Natural killer cell (primary cell): ENCODE measurements around the gene SLC22A25. TPM values are rescaled to one million over a fixed set of nuclear protein-coding genes. Genes with fewer than 3 reads are reported as not detected.

Experiments
- ATAC-seq, 3 donors: fragments of 150-1000 bp in 2 of 3; fragments of 200-7000 bp in 1 of 3; cut with Tn5 transposase; 1 replicate in 1 of 3; 2 replicates in 2 of 3; pipeline ENCODE4 v1.10.0; 2021; ENCODE audit warnings: mild to moderate bottlenecking in 2 of 3, moderate library complexity in 2 of 3
- DNase-seq, 2 donors: peaks; one replicate each; pipeline versions ENCODE4 v3.0.0 to v3.0.0-alpha.2; 2013 to 2021; ENCODE audit warnings: mixed read lengths in 1 of 2
- H3K27ac ChIP-seq: one replicate; pipeline ENCODE4 v1.5.1; 2013; ENCODE audit warnings: mild to moderate bottlenecking, low read length
- H3K27me3 ChIP-seq: one replicate; pipeline ENCODE4 v1.6.1; 2013; ENCODE audit warnings: low read length; ENCODE audit not compliant: control insufficient read depth, insufficient read depth
- H3K36me3 ChIP-seq: one replicate; pipeline ENCODE4 v1.6.1; 2013; ENCODE audit warnings: low read length; ENCODE audit not compliant: control insufficient read depth, insufficient read depth
- H3K4me1 ChIP-seq: one replicate; pipeline ENCODE4 v1.6.1; 2013; ENCODE audit warnings: low read length; ENCODE audit not compliant: control insufficient read depth, insufficient read depth
- H3K4me3 ChIP-seq: one replicate; pipeline ENCODE4 v1.5.1; 2013; ENCODE audit warnings: low read length
- H3K9me3 ChIP-seq: one replicate; pipeline ENCODE4 v1.6.1; 2013; ENCODE audit warnings: low read length; ENCODE audit not compliant: control insufficient read depth, insufficient read depth
- H3K27ac Mint-ChIP-seq, 2 donors: one replicate each; pipeline ENCODE4 v1.8.0; 2022; ENCODE audit warnings: mild to moderate bottlenecking in 2 of 2, mixed read lengths in 2 of 2, moderate library complexity in 1 of 2
- H3K27me3 Mint-ChIP-seq, 2 donors: one replicate each; pipeline ENCODE4 v1.8.0; 2022; ENCODE audit warnings: low read depth in 2 of 2, mixed read lengths in 2 of 2
- H3K36me3 Mint-ChIP-seq: one replicate; pipeline ENCODE4 v1.8.0; 2022; ENCODE audit warnings: mixed read lengths
- H3K4me1 Mint-ChIP-seq, 2 donors: one replicate each; pipeline ENCODE4 v1.8.0; 2022; ENCODE audit warnings: mixed read lengths in 2 of 2
- H3K4me3 Mint-ChIP-seq: one replicate; pipeline ENCODE4 v1.8.0; 2022; ENCODE audit warnings: mild to moderate bottlenecking, moderate library complexity, mixed read lengths
- H3K9me3 Mint-ChIP-seq, 2 donors: one replicate each; pipeline ENCODE4 v1.8.0; 2022; ENCODE audit warnings: mixed read lengths in 2 of 2
- CTCF ChIP-seq: fragments of 200-600 bp; IDR thresholded peaks from one replicate; pipeline ENCODE4 v1.8.0; 2022; ENCODE audit warnings: antibody characterized with exemption
- WGBS: methylation state at CpG from one replicate; pipeline ENCODE4 v1.1.7; 2013; ENCODE audit warnings: missing lambda C conversion rate; ENCODE audit not compliant: insufficient coverage; 5-methylcytosine and 5-hydroxymethylcytosine counted together
- intact Hi-C: fragments of 100-400 bp; cut with micrococcal nuclease; formaldehyde crosslinking; loops from one replicate; pipeline ENCODE4 v1.14.2; 2022
- total RNA-seq, 4 donors: library from RNA; stranded (reverse); fragments of 120-200 nt in 1 of 4; gene quantifications; one replicate each; pipeline versions ENCODE4 v1.2.3 to v1.2.4, GENCODE V29; 2013 to 2022

SLC22A25 gene
- total RNA-seq, 3 donors from 2014 or later (not counting 1 experiment from before 2014, with no cell fraction given), result not detected

GRCh38 chr11:63280920-63281319 lies 37.5 kb upstream of the SLC22A25 start:
- no peak for TF ChIP-seq CTCF
- Histone ChIP-seq H3K27ac (no peak overlapping the region), H3K4me3 (no peak overlapping the region), H3K27me3 (peaks cover 5% of the 10 kb centered on the region), H3K4me1 (no peaks in the 10 kb centered on the region), H3K9me3 (no peaks in the 10 kb centered on the region), H3K36me3 (no peaks in the 10 kb centered on the region)
- intact Hi-C loops, result no loop called here
- Mint-ChIP-seq H3K9me3 (no peaks in the 10 kb centered on the region), H3K27me3 (peaks cover 45 to 59% of the 10 kb centered on the region in 2 donors), H3K36me3 (no peaks in the 10 kb centered on the region), H3K4me3 (no peak overlapping the region), H3K4me1 (no peaks in the 10 kb centered on the region), H3K27ac (no peak overlapping the region)
- ATAC-seq (no peak), DNase-seq (no peak)

- Histone ChIP-seq H3K27me3 (peaks cover 4% of the 10 kb centered on the region), H3K4me3 (no peak overlapping the region), H3K27ac (no peak overlapping the region), H3K4me1 (no peaks in the 10 kb centered on the region), H3K9me3 (no peaks in the 10 kb centered on the region), H3K36me3 (no peaks in the 10 kb centered on the region)
- H3K4me1 Mint-ChIP-seq, result no peaks in the 10 kb centered on the region
- no peak overlapping the region for H3K27ac Mint-ChIP-seq
- no peak overlapping the region for H3K4me3 Mint-ChIP-seq
- no peak for TF ChIP-seq CTCF
- peaks cover 26 to 60% of the 10 kb centered on the region in 2 donors for H3K27me3 Mint-ChIP-seq
- DNase-seq, result peak in 1 of 2 donors; percentile 10
- intact Hi-C loops, result no loop called here
- no peaks in the 10 kb centered on the region for H3K36me3 Mint-ChIP-seq
- WGBS, result 66% methylated on average over 1 of the region's 1 CpG
- no peak for ATAC-seq
- no peaks in the 10 kb centered on the region for H3K9me3 Mint-ChIP-seq
These were observed 34.0 kb upstream of the SLC22A25 start for GRCh38 chr11:63277345-63277943.

GRCh38 chr11:63274776-63275175 lies 31.4 kb upstream of the SLC22A25 start:
- Mint-ChIP-seq H3K4me3 (no peak overlapping the region), H3K36me3 (no peaks in the 10 kb centered on the region), H3K9me3 (no peaks in the 10 kb centered on the region), H3K4me1 (no peaks in the 10 kb centered on the region), H3K27me3 (peaks cover 17 to 52% of the 10 kb centered on the region in 2 donors), H3K27ac (no peak overlapping the region)
- Histone ChIP-seq H3K27ac (no peak overlapping the region), H3K9me3 (no peaks in the 10 kb centered on the region), H3K4me1 (no peaks in the 10 kb centered on the region), H3K27me3 (peaks cover 4% of the 10 kb centered on the region), H3K36me3 (no peaks in the 10 kb centered on the region), H3K4me3 (no peak overlapping the region)
- TF ChIP-seq CTCF, result no peak
- no peak for DNase-seq
- intact Hi-C loops, result no loop called here
- 81% methylated on average over 1 of the region's 1 CpG for WGBS
- ATAC-seq, result no peak

- Histone ChIP-seq H3K4me3 (no peak overlapping the region), H3K27ac (no peak overlapping the region), H3K27me3 (peaks cover 4% of the 10 kb centered on the region), H3K9me3 (no peaks in the 10 kb centered on the region), H3K4me1 (no peaks in the 10 kb centered on the region), H3K36me3 (no peaks in the 10 kb centered on the region)
- intact Hi-C loops, result no loop called here
- no peaks in the 10 kb centered on the region for H3K9me3 Mint-ChIP-seq
- H3K4me1 Mint-ChIP-seq, result no peaks in the 10 kb centered on the region
- TF ChIP-seq CTCF, result no peak
- ATAC-seq (no peak), DNase-seq (no peak)
- 87% methylated on average over 3 of the region's 3 CpGs for WGBS
- no peak overlapping the region for H3K4me3 Mint-ChIP-seq
- H3K27me3 Mint-ChIP-seq, result peaks cover 10 to 47% of the 10 kb centered on the region in 2 donors
- no peaks in the 10 kb centered on the region for H3K36me3 Mint-ChIP-seq
- no peak overlapping the region for H3K27ac Mint-ChIP-seq
These were observed 30.3 kb upstream of the SLC22A25 start for GRCh38 chr11:63273685-63274084.
